HepG2 (cell line): ENCODE data around the gene KAT2A. TPM values are rescaled to one million over a fixed set of nuclear protein-coding genes. Genes with fewer than 3 reads are reported as not detected.

Source experiments
- ARNT2 ChIP-seq: sonication (generic); formaldehyde crosslinking; IDR thresholded peaks from 2 replicates; pipeline ENCODE4 v1.8.0; 2022; ENCODE audit warnings: mild to moderate bottlenecking, low read depth, missing genetic modification reagents, moderate library complexity
- ARNTL ChIP-seq: sonication (generic); formaldehyde crosslinking; IDR thresholded peaks from 2 replicates; pipeline ENCODE4 v1.4.0; 2020; ENCODE audit warnings: mild to moderate bottlenecking, missing genetic modification reagents
- BRD4 ChIP-seq: sonication (generic); formaldehyde crosslinking; IDR thresholded peaks from 2 replicates; pipeline ENCODE4 v1.4.0; 2020; ENCODE audit warnings: missing genetic modification reagents
- CBFB ChIP-seq: sonication (generic); formaldehyde crosslinking; IDR thresholded peaks from 2 replicates; pipeline ENCODE4 v1.4.0; 2020; ENCODE audit warnings: missing genetic modification reagents
- DNMT1 ChIP-seq: sonication (generic); formaldehyde crosslinking; IDR thresholded peaks from 2 replicates; pipeline ENCODE4 v1.5.1; 2020; ENCODE audit warnings: mild to moderate bottlenecking, missing genetic modification reagents
- GTF2F1 ChIP-seq: fragments of 150-350 bp; IDR thresholded peaks from 2 replicates; pipeline ENCODE4 v1.6.1; 2014; ENCODE audit warnings: low read length
- PHF21A ChIP-seq: sonication (generic); formaldehyde crosslinking; IDR thresholded peaks from 2 replicates; pipeline ENCODE4 v1.5.0; 2020; ENCODE audit warnings: mild to moderate bottlenecking, missing genetic modification reagents
- REPIN1 ChIP-seq: sonication (generic); formaldehyde crosslinking; IDR thresholded peaks from 2 replicates; pipeline ENCODE4 v1.8.0; 2022; ENCODE audit warnings: missing genetic modification reagents, low read depth, mild to moderate bottlenecking, borderline replicate concordance
- TRAFD1 ChIP-seq: sonication (generic); formaldehyde crosslinking; IDR thresholded peaks from 2 replicates; pipeline ENCODE4 v1.5.1; 2020; ENCODE audit warnings: missing genetic modification reagents, mild to moderate bottlenecking, borderline replicate concordance
- ZNF317 ChIP-seq: sonication (generic); formaldehyde crosslinking; IDR thresholded peaks from 2 replicates; pipeline ENCODE4 v1.5.0; 2020; ENCODE audit warnings: mild to moderate bottlenecking, missing genetic modification reagents
- ZNF749 ChIP-seq: sonication (generic); formaldehyde crosslinking; IDR thresholded peaks from 2 replicates; pipeline ENCODE4 v1.8.0; 2022; ENCODE audit warnings: mild to moderate bottlenecking, missing genetic modification reagents, moderate library complexity, borderline replicate concordance
- ZNF816 ChIP-seq: sonication (generic); formaldehyde crosslinking; IDR thresholded peaks from 2 replicates; pipeline ENCODE4 v1.8.0; 2022; ENCODE audit warnings: missing genetic modification reagents, mild to moderate bottlenecking, borderline replicate concordance
- polyA plus RNA-seq, 8 experiments: library from polyadenylated mRNA; depleted of rRNA in 3 of 8; stranded (reverse) in 7 of 8; unstranded in 1 of 8; fragments of >200 nt; fragmentation: Illumina TruSeq in 4 of 8; extraction: Trizol in 4 of 8; gene quantifications; 2 replicates each; pipeline versions ENCODE4 v1.2.1 to v1.2.3, GENCODE V29; 2011 to 2016; ENCODE audit warnings: low read depth in 4 of 8, missing spikeins in 1 of 8, mixed read lengths in 1 of 8; ENCODE audit not compliant: insufficient read depth in 1 of 8
- total RNA-seq, 5 experiments: library from RNA; depleted of rRNA; stranded (reverse); fragments of >200 nt; fragmentation: Illumina TruSeq; extraction: Trizol; gene quantifications; 2 replicates each; pipeline ENCODE4 v1.2.3, GENCODE V29; 2016; ENCODE audit warnings: low read depth in 1 of 5
- TF ChIP-seq, protein P1 (sequence below): sonication (generic); formaldehyde crosslinking; IDR thresholded peaks from 2 replicates; pipeline ENCODE4 v1.5.1; 2020; ENCODE audit warnings: mild to moderate bottlenecking, missing genetic modification reagents, moderate library complexity
- TF ChIP-seq, protein P2 (sequence below): sonication (generic); formaldehyde crosslinking; IDR thresholded peaks from 2 replicates; pipeline ENCODE4 v1.9.0; 2021; ENCODE audit warnings: missing genetic modification reagents, mild to moderate bottlenecking, borderline replicate concordance
- TF ChIP-seq, protein P3 (sequence below): sonication (generic); formaldehyde crosslinking; IDR thresholded peaks from 2 replicates; pipeline ENCODE4 v1.4.0; 2020; ENCODE audit warnings: mild to moderate bottlenecking, missing genetic modification reagents
- TF ChIP-seq, protein P4 (sequence below): IDR thresholded peaks from 2 replicates; pipeline ENCODE4 v1.6.1; 2016; ENCODE audit warnings: low read depth

Gene KAT2A
- total and polyA plus RNA-seq, 2 of the 13 experiments (the other 11 are each of a cell fraction or from before 2014, with no cell fraction given) = 29.1 to 90.4 TPM

DNA sequence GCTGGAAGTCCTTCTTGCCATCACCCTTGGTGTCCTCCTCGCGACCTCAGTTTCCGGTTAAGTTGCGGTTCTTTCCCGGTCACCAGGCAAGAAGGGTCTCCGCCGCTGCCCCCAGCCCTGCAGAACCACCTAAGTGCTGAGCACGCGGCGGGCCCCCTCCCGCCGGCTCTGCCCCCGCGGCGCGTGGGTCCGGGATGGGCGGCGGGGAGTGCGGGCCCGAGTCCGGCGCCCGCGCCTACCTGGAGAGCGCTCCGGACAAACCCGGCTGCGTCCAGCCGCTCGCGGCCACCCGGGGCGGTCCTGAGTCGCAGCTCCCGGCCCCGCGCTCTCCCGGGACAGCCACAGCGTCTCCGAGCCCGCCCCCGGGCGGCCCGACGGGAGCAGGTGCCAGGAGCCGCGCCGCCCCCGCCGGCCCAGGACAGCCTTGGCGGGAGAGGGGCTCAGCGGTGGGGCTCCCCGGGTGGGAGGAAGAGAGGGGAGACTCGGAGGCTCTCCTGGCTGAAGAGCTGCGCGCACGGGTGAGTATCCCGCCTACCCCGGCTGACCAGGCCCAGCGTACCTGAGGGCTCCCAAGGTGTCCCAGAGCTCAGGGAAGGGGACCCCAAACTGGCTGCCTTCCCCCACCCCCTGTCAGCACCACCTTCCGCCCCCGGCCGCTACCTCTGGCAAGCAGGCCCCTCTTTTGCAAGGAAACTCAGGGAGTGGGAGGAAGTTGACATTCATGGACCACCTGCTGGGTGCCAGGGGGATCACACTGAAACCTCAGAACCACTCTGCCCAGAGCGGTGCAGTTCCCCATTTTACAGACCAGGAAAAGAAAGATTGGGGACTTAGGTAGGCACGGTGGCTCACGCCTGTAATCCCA is 48.6 kb downstream of the KAT2A start (continued):
- TF ChIP-seq, protein P1, sequence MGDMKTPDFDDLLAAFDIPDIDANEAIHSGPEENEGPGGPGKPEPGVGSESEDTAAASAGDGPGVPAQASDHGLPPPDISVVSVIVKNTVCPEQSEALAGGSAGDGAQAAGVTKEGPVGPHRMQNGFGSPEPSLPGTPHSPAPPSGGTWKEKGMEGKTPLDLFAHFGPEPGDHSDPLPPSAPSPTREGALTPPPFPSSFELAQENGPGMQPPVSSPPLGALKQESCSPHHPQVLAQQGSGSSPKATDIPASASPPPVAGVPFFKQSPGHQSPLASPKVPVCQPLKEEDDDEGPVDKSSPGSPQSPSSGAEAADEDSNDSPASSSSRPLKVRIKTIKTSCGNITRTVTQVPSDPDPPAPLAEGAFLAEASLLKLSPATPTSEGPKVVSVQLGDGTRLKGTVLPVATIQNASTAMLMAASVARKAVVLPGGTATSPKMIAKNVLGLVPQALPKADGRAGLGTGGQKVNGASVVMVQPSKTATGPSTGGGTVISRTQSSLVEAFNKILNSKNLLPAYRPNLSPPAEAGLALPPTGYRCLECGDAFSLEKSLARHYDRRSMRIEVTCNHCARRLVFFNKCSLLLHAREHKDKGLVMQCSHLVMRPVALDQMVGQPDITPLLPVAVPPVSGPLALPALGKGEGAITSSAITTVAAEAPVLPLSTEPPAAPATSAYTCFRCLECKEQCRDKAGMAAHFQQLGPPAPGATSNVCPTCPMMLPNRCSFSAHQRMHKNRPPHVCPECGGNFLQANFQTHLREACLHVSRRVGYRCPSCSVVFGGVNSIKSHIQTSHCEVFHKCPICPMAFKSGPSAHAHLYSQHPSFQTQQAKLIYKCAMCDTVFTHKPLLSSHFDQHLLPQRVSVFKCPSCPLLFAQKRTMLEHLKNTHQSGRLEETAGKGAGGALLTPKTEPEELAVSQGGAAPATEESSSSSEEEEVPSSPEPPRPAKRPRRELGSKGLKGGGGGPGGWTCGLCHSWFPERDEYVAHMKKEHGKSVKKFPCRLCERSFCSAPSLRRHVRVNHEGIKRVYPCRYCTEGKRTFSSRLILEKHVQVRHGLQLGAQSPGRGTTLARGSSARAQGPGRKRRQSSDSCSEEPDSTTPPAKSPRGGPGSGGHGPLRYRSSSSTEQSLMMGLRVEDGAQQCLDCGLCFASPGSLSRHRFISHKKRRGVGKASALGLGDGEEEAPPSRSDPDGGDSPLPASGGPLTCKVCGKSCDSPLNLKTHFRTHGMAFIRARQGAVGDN (CRISPR knock-in tag) = peak; percentile 31
- TF ChIP-seq ARNTL (CRISPR knock-in tag) = no peak
- TF ChIP-seq, protein P2, sequence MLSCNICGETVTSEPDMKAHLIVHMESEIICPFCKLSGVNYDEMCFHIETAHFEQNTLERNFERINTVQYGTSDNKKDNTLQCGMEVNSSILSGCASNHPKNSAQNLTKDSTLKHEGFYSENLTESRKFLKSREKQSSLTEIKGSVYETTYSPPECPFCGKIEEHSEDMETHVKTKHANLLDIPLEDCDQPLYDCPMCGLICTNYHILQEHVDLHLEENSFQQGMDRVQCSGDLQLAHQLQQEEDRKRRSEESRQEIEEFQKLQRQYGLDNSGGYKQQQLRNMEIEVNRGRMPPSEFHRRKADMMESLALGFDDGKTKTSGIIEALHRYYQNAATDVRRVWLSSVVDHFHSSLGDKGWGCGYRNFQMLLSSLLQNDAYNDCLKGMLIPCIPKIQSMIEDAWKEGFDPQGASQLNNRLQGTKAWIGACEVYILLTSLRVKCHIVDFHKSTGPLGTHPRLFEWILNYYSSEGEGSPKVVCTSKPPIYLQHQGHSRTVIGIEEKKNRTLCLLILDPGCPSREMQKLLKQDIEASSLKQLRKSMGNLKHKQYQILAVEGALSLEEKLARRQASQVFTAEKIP (CRISPR knock-in tag) = no peak
- TF ChIP-seq ZNF816 = no peak
- no peak for TF ChIP-seq REPIN1 (CRISPR knock-in tag)
- TF ChIP-seq TRAFD1 (CRISPR knock-in tag) = no peak
- peak; percentile 54; the same call in 1 of the 2 replicates for TF ChIP-seq ARNT2 (CRISPR knock-in tag)
- TF ChIP-seq CBFB (CRISPR knock-in tag) = no peak
- TF ChIP-seq ZNF749 = no peak
- no peak for TF ChIP-seq ZNF317 (CRISPR knock-in tag)
- TF ChIP-seq, protein P3, sequence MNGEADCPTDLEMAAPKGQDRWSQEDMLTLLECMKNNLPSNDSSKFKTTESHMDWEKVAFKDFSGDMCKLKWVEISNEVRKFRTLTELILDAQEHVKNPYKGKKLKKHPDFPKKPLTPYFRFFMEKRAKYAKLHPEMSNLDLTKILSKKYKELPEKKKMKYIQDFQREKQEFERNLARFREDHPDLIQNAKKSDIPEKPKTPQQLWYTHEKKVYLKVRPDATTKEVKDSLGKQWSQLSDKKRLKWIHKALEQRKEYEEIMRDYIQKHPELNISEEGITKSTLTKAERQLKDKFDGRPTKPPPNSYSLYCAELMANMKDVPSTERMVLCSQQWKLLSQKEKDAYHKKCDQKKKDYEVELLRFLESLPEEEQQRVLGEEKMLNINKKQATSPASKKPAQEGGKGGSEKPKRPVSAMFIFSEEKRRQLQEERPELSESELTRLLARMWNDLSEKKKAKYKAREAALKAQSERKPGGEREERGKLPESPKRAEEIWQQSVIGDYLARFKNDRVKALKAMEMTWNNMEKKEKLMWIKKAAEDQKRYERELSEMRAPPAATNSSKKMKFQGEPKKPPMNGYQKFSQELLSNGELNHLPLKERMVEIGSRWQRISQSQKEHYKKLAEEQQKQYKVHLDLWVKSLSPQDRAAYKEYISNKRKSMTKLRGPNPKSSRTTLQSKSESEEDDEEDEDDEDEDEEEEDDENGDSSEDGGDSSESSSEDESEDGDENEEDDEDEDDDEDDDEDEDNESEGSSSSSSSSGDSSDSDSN (CRISPR knock-in tag) = peak; percentile 59; the same call in 1 of the 2 replicates
- no peak for TF ChIP-seq PHF21A (CRISPR knock-in tag)
- TF ChIP-seq, protein P4, sequence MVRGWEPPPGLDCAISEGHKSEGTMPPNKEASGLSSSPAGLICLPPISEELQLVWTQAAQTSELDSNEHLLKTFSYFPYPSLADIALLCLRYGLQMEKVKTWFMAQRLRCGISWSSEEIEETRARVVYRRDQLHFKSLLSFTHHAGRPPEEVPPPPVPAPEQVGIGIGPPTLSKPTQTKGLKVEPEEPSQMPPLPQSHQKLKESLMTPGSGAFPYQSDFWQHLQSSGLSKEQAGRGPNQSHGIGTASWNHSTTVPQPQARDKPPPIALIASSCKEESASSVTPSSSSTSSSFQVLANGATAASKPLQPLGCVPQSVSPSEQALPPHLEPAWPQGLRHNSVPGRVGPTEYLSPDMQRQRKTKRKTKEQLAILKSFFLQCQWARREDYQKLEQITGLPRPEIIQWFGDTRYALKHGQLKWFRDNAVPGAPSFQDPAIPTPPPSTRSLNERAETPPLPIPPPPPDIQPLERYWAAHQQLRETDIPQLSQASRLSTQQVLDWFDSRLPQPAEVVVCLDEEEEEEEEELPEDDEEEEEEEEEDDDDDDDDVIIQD (CRISPR knock-in tag) = no peak
- no peak for TF ChIP-seq BRD4 (CRISPR knock-in tag)
- no peak for TF ChIP-seq DNMT1 (CRISPR knock-in tag)
- TF ChIP-seq GTF2F1 = no peak
